GM12878 (cell line): ENCODE data around the gene ANKRD55. TPM values are rescaled to one million over a fixed set of nuclear protein-coding genes. Genes with fewer than 3 reads are reported as not detected.

Source experiments
- ATAC-seq: fragments of 200-7000 bp; cut with Tn5 transposase; 3 replicates; pipeline ENCODE4 v1.9.1; 2020; ENCODE audit warnings: mild to moderate bottlenecking, moderate library complexity
- BruUV-seq: library from RNA; stranded (reverse); fragments of 400-500 nt; replicated peaks from 2 replicates; lab custom pipeline; 2021; lab: Mats Ljungman, UMichigan
- CTCF ChIA-PET: fragments of 300-600 bp; sonication (Branson Sonifier 250); formaldehyde crosslinking; extraction: SDS; loops from one replicate; lab custom pipeline; 2021; ENCODE audit warnings: inconsistent platforms; lab: Yijun Ruan, JAX
- POLR2A ChIA-PET: fragments of 350-600 bp; formaldehyde crosslinking; extraction: SDS; loops from one replicate; lab custom pipeline; 2021; ENCODE audit warnings: inconsistent platforms; lab: Charles Lee
- RAD21 ChIA-PET: fragments of 300-600 bp; sonication (Branson Sonifier 250); formaldehyde crosslinking; loops from one replicate; lab custom pipeline; 2023; ENCODE audit warnings: antibody characterized with exemption; ENCODE audit not compliant: unreplicated experiment; lab: Charles Lee
- SMC1A ChIA-PET: fragments of 300-600 bp; sonication (Branson Sonifier 250); formaldehyde crosslinking; loops from one replicate; lab custom pipeline; 2023; ENCODE audit not compliant: unreplicated experiment, uncharacterized antibody; lab: Charles Lee
- DNase-seq: peaks from one replicate; pipeline ENCODE4 v3.0.0-alpha.2; 2011; ENCODE audit warnings: low read depth, low spot score
- FAIRE-seq: peaks from 3 replicates; lab custom pipeline; 2011; peaks lifted over from hg19 to GRCh38; lab: Jason Lieb, UNC
- H2AFZ ChIP-seq: 2 replicates; pipeline ENCODE4 v1.6.0; 2011; ENCODE audit warnings: low read depth, low read length, control low read depth; ENCODE audit not compliant: control insufficient read depth
- H3K27ac ChIP-seq: 2 replicates; pipeline ENCODE4 v1.5.1; 2011; ENCODE audit warnings: control low read depth; ENCODE audit not compliant: control insufficient read depth, insufficient read depth
- H3K27me3 ChIP-seq, 2 experiments: replicated peaks in 1 of 2; 2 replicates each; pipeline versions ENCODE4 v1.6.0 to v1.6.1; 2011; ENCODE audit warnings: low read length in 1 of 2; ENCODE audit not compliant: control insufficient read depth in 2 of 2, insufficient read depth in 2 of 2
- H3K36me3 ChIP-seq, 2 experiments: 2 replicates each; pipeline ENCODE4 v1.5.1; 2011; ENCODE audit warnings: low read length in 1 of 2; ENCODE audit not compliant: control insufficient read depth in 2 of 2, insufficient read depth in 2 of 2
- H3K4me1 ChIP-seq: 2 replicates; pipeline ENCODE4 v1.6.1; 2011; ENCODE audit warnings: mild to moderate bottlenecking, low read length, moderate library complexity, mixed read lengths; ENCODE audit not compliant: control insufficient read depth, insufficient read depth
- H3K4me2 ChIP-seq: 2 replicates; pipeline ENCODE4 v1.6.0; 2011; ENCODE audit warnings: control low read depth; ENCODE audit not compliant: control insufficient read depth, insufficient read depth
- H3K4me3 ChIP-seq: fragments of 200-600 bp; sonication (generic); 2 replicates; pipeline ENCODE4 v1.5.1; 2016
- H3K79me2 ChIP-seq: 2 replicates; pipeline ENCODE4 v1.6.0; 2011; ENCODE audit warnings: low read length; ENCODE audit not compliant: control insufficient read depth, insufficient read depth
- H3K9ac ChIP-seq: 2 replicates; pipeline ENCODE4 v1.8.0; 2011; ENCODE audit warnings: low read length, control low read depth, mixed read lengths; ENCODE audit not compliant: control insufficient read depth, insufficient read depth
- H3K9me3 ChIP-seq: replicated peaks from 3 replicates; pipeline ENCODE4 v1.5.1; 2011; ENCODE audit warnings: mild to moderate bottlenecking, low read length; ENCODE audit not compliant: control insufficient read depth, insufficient read depth
- H4K20me1 ChIP-seq: 2 replicates; pipeline ENCODE4 v1.6.0; 2011; ENCODE audit not compliant: control insufficient read depth, insufficient read depth
- CREB1 ChIP-seq: IDR thresholded peaks from 2 replicates; pipeline ENCODE4 v1.6.1; 2012; ENCODE audit warnings: low read depth, mild to moderate bottlenecking, inconsistent platforms
- HCFC1 ChIP-seq: fragments of 150-350 bp; IDR thresholded peaks from 2 replicates; pipeline ENCODE4 v1.6.1; 2014; ENCODE audit warnings: low read length
- KLF5 ChIP-seq: fragments of 450-650 bp; IDR thresholded peaks from 2 replicates; pipeline ENCODE4 v1.6.1; 2014; ENCODE audit warnings: mild to moderate bottlenecking; ENCODE audit not compliant: partially characterized antibody
- NR2C1 ChIP-seq: fragments of 450-650 bp; IDR thresholded peaks from 2 replicates; pipeline ENCODE4 v1.6.1; 2017; ENCODE audit warnings: antibody characterized with exemption, mild to moderate bottlenecking, moderate library complexity
- RAD21 ChIP-seq: IDR thresholded peaks from 2 replicates; pipeline ENCODE4 v1.6.1; 2011; ENCODE audit warnings: mild to moderate bottlenecking, low read depth, low read length, moderate library complexity; ENCODE audit not compliant: insufficient read depth
- SKIL ChIP-seq: fragments of 450-650 bp; IDR thresholded peaks from 2 replicates; pipeline ENCODE4 v1.6.1; 2017; ENCODE audit warnings: mild to moderate bottlenecking, low read depth, inconsistent platforms; ENCODE audit not compliant: poor library complexity, severe bottlenecking
- TCF7 ChIP-seq: IDR thresholded peaks from 2 replicates; pipeline ENCODE4 v1.6.1; 2014; ENCODE audit warnings: antibody characterized with exemption, borderline replicate concordance
- WGBS: methylation state at CpG from one replicate; pipeline ENCODE4 v1.1.6; 2016; ENCODE audit warnings: low lambda C conversion rate; ENCODE audit not compliant: insufficient replicate concordance, insufficient coverage; ENCODE audit errors: missing lambda C conversion rate; 5-methylcytosine and 5-hydroxymethylcytosine counted together
- in situ Hi-C: fragments of 300-500 bp; cut with MboI; formaldehyde crosslinking; loops from 9 replicates; pipeline ENCODE4 v1.14.3; 2018; ENCODE audit warnings: mixed read lengths
- intact Hi-C: fragments of 100-400 bp; cut with micrococcal nuclease; formaldehyde crosslinking; loops from one replicate; pipeline ENCODE4 v1.14.2; 2022; ENCODE audit not compliant: unreplicated experiment
- polyA plus RNA-seq, 11 experiments: library from polyadenylated mRNA; depleted of rRNA in 4 of 11; unstranded in 6 of 11; stranded (reverse) in 5 of 11; fragments of >200 nt; fragmentation: Nextera tagmentation in 4 of 11; fragmentation: Illumina TruSeq in 1 of 11; extraction: Ambion mirVana in 4 of 11; extraction: Trizol in 1 of 11; gene quantifications; 1 replicate in 1 of 11; 2 replicates in 10 of 11; pipeline versions ENCODE4 v1.2.1 to v1.2.3, GENCODE V29; 2011 to 2016; ENCODE audit warnings: inconsistent platforms in 2 of 11, missing spikeins in 2 of 11, low read depth in 1 of 11
- total RNA-seq, 4 experiments: library from RNA; depleted of rRNA in 3 of 4; stranded (reverse); fragments of >200 nt in 3 of 4; fragmentation: Illumina TruSeq in 1 of 4; extraction: Trizol in 1 of 4; gene quantifications; 2 replicates each; pipeline versions ENCODE4 v1.2.1 to v1.2.3, GENCODE V29; 2013 to 2021

ANKRD55 gene
- total and polyA plus RNA-seq, 10 of the 15 experiments (the other 5 are each of a cell fraction or from before 2014, with no cell fraction given): 0.04 TPM; not detected in 9

DNA sequence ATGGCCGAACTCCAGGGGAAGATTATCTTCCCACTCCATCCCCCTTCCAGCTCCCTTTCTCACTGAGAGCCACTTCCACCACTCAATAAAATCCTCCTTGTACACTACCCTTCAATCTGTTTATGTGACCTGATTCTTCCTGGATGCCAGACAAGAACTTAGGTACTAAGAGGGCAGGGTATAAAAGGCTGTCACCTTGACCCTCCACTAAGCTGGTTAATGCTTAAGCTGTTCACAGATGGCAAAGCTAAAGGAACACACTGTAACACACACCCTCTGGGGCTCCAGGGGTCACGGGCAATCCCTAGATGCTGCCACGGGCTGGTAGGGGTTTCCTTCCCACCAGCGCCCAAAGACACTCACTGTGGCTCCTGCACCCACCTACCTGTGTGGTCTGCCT is 179.8 kb downstream of the ANKRD55 start:
- in situ Hi-C loops: no loop called here
- peaks cover 22% of the 10 kb centered on the region for H3K4me1 ChIP-seq
- TF ChIP-seq CREB1 (no peak), NR2C1 (no peak), TCF7 (no peak), KLF5 (no peak), HCFC1 (no peak), SKIL (no peak), RAD21 (no peak)
- TF ChIP-seq, all 136 proteins: peak for 0
- ChIA-PET CTCF (no interaction called here), SMC1A (interaction anchor here (1.2 kb wide), 2 partner anchors 24 to 52 kb away, joined by 3 to 4 read pairs; no protein-coding TSS in a partner anchor), POLR2A (no interaction called here), RAD21 (no interaction called here)
- Histone ChIP-seq H3K4me3 (no peak overlapping the region), H3K27me3 (no peaks in the 10 kb centered on the region), H4K20me1 (no peaks in the 10 kb centered on the region), H2AFZ (no peak overlapping the region), H3K79me2 (no peaks in the 10 kb centered on the region), H3K27ac (no peak overlapping the region), H3K9ac (no peak overlapping the region), H3K4me2 (no peak overlapping the region), H3K9me3 (peaks cover 12% of the 10 kb centered on the region), H3K36me3 (no peaks in the 10 kb centered on the region)
- no TSS peak for BruUV-seq
- no peak for FAIRE-seq
- no peak for ATAC-seq
- intact Hi-C loops: no loop called here
- 73% methylated on average over 4 of the region's 4 CpGs for WGBS
- no peak for DNase-seq
